Stimulated activated CD8-positive, alpha-beta memory T cell treated with anti-CD3 and anti-CD28 coated beads, Interleukin-15, amount 100 ng/mL, for 4 hours (primary cell): Measurements from ENCODE around the gene PSAP.
"Not testable (repeated sequence)": the region's sequence is repeated elsewhere in the genome, so short reads cannot be mapped to it uniquely, and the experiment has no call there.

ENCODE experiments used
- DNase-seq, 2 donors: peaks; one replicate each; pipeline ENCODE4 v3.0.0-alpha.2; 2020; ENCODE audit warnings: low read depth in 2 of 2

PSAP gene

DNA sequence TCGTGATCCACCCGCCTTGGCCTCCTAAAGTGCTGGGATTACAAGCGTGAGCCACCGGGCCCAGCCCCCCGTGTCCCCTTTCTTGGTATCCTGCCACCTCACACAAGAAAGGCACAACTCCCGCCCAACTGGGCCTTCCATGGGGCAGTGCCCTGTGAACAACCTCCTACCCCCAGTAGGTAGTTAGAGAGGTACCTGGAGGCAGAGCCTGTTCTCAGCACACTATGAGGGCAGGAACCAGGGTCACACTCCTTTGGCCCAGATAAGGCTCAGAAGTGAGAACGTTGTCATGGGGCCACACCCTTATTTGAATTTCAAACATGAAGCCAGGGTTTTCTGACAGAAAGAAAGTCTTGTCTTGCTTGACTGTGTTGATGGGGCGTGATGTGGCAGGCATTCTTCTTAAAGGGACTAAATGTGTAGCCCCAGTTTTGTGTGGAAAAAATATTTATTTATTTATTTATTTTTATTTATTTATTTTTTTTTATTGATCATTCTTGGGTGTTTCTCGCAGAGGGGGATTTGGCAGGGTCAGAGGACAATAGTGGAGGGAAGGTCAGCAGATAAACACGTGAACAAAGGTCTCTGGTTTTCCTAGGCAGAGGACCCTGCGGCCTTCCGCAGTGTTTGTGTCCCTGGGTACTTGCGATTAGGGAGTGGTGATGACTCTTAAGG lies 23.8 kb upstream of the PSAP start:
- not testable (repeated sequence) for DNase-seq

DNA sequence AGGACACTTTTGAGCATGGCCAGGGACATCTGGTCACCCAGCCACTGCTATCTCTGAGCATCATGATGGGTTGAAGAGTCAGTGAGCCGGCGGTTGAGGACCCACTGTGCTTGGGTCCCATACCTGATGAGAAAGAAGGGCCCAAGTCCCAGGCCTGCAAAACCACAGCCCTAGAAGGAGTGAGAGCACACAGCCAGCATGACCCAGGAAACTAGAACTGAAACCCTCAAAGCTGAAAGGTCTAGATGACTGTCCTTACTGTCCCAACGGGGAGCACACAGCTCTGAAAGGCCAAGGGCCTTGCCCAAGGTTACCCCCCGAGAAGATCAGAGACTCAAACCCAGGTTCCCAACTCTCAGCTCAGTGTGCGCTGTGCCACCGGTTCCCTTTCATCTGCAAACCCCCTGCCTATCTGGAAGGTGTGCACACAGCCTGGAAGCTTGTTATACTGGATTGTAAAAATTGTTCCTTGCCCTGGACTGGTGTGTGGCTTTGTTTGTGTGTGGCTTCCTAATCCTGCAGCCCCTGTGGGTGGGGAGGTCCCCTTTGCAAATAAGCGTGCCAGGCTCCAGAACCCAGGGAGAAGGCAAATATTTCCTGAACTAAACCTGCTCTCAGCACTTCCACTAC lies 22.6 kb upstream of the PSAP start:
- no peak for DNase-seq

DNA sequence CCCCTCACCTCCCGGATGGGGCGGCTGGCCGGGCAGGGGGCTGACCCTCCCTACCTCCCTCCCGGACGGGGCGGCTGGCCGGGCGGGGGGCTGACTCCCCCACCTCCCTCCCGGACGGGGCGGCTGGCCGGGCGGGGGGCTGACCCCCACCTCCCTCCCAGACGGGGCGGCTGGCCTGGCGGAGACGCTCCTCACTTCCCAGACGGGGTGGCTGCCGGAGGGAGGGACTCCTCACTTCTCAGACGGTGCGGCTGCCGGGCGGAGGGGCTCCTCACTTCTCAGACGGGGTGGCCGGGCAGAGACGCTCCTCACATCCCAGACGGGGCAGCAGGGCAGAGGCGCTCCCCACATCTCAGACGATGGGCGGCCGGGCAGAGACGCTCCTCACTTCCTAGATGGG lies 18.6 kb upstream of the PSAP start:
- not testable (repeated sequence) for DNase-seq

DNA sequence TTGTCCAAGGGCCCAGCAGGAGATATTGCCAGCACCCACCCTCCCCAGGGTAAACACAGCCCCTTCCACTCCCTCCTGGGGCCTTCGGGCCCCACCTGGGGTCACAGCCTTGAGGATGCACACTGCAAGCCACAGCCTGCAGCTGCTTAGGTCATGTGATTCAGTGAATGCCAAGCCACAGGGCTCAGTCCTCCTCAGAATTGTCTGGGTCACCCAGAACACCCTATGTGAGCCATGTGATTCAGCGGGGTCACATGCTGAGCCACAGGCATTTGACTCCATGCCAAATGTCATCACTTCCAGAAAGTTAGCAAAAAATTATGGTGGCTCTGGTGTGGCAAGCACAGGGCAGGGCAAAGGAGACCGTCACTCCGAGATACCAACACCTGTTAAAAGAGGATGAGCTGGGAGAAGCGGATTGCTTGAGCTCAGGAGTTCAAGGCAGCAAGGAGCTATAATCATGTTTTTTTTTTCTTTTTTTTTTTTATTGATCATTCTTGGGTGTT lies 17.2 kb upstream of the PSAP start:
- DNase-seq = no peak

DNA sequence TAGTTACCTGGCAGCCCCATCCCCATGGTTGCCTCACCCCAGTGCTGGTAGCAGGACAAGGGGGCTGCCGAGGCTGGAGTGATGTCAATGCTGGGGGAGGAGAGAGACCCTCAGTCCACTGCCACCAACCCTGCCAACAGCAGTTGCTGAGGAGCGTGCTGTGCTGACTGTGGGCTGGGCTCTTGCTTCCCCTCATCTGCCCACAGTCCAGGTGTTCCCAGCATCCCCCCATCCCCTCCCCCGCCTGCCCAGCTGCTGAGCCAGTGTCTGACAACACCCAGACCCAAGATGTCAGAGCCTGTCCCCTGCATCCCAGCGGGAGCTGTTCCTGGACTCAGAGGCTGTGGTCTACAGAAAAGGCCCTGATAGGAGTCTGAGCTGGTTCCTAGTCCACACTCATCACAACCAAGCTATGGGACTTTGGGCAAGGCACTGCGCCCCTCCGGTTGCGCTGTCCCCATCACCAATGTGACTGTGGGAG lies 14.6 kb upstream of the PSAP start:
- DNase-seq = no peak

DNA sequence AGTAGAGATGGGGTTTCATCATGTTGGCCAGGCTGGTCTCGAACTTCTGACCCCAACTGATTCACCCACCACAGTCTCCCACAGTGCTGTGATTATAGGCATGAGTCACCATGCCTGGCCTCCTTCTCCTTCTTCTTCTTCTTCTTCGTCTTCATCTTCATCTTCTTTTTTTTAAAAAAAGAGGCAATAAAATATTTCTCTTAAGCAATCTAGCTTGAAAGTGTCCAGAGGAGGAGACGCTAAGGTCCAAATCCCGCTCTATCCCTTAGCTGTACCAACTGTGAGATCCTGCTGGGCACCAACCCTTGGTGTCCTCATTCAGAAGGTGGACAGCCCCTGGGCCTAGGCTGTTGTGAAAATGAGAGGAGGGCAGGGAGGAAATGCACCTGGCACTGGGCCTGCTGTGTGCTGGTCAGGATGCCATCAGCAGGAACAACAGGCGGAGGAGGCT lies 13.9 kb upstream of the PSAP start:
- DNase-seq = no peak

DNA sequence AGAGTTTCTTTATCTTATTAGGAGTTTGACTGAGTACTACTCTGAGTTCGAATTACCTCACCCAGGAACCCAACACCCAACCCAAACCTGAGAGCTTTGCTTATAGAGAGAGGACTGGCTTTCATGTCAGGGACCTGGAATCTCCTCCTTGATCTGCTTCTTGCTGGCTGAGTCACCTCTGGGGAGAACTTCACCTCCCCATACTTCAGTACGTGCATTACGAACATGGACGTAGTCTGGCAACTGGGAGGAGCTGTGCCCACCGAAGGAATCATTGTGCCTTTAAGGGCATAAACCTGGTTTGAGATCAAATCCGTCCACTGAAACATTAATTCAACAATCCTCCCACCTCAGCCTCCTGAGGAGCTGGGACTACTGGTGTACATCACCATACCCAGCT lies 12.2 kb upstream of the PSAP start:
- DNase-seq = no peak

DNA sequence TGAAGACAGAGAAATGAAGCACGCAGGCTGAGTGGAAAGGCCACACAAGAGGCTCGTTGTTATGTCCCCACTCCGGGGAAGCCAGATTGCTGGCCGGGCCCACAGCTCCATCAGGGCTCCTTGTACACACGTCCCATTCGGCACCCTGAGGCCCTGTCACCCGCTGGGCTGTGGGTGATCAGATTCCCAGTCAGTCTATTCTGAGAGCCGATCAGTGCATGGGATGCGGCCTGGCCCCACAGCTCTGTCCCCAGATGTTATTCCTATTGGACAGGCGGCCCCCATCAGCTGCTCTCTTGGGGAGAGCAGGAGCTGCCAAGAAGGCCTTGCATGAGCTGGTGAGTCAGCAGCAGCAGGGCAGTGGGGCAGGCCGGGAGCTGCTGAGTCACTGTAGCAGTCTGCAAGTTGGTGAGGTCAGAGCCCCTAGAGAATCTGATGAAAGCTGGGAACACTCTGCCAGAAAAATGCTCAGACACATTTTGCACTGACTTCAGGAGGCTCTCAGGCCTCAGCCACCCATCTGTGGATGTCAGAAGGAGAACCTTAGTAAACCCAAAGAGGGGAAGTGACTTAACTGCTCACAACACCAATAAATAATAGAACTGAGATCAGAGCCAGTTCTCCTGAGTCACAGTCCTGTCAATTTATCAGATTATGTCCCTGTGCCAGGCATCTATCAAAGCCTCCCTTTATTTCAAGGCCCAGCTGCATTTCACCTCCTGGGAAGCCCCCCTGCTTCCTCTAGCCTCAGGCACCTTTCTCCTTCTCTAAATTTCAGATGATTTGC lies 9.4 kb upstream of the PSAP start:
- DNase-seq = peak in 1 of 2 donors; percentile 16

DNA sequence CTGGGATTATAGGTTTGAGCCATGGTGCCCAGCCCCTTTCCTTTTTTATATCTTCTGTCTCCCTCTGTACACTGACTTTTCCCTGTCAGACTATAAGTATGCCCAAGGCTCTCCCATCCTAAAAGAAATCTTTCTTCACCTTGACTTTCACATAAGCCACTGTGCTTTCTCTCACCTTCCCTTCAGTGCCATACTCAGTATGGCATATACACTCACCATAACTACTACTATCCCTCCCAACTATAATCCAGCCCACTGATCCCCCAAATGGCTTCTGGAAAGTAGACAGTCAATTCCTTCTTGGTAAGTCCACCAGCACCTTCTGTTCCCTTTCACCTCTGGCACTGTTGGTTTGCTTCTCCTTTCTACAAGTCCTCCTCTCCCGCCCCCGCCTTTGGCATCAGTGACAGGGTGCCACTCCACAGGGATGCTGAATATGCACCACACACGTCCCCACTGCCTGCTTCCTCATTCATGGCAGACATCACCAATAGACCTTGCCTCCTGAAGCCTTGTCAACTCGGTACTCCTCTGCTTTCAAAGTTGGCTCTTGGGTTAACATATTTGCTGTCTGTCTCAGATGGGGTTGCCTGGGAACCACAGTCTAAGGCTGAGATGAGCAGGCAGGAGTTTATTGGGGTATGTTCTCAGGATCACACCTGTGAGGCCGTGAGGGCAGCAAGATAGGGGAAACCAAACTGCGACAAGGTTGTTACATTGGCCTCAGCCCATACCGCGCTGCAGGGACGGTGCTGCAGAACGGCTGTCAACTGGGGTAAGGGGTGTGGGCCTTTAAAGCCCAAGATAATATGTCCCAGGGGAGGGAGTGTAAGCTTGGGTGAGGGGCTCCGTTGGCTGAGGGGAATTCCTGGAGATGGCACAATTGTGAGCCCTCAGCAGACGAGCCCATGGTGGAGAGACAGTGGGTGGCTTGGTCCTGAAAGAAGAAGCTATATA lies 7.2 kb upstream of the PSAP start:
- no peak for DNase-seq

DNA sequence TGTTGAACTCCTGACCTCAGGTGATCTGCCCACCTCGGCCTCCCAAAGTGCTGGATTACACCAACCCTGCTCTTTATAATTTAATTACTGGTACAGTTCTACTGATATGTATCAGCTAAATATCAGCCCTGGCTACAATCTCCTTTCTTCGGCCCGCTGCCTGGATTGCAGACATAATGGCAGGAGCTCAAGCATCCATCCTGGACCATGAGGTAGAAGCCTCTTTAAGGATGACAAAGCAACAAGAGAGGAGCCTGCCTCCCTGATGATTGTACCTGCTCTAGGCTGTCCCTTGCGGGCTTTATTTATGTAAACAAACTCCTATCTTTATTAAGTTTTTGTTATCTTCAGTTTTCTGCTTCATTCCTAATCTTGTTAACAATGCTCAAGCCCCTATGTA lies 5.6 kb upstream of the PSAP start:
- no peak for DNase-seq

DNA sequence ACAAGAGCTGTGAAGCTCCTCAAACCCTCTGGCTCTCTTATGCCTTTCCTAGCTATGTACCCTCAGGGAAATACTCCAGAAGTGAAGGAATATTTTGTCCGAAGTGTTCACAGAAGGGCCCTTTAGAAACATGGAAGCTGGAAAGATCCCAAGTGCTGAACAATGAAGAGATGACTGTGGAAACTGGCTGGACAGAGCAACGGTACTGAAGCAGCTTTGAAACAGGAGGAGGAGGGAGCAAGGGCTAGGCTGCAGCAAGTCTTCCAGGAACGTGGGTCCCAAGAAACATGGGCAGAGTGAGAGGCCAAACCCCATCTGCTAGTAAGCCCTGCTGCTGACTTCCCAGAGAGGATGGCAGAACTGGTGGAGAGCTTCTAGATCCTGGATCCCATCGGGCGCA lies 3.0 kb upstream of the PSAP start:
- no peak for DNase-seq

DNA sequence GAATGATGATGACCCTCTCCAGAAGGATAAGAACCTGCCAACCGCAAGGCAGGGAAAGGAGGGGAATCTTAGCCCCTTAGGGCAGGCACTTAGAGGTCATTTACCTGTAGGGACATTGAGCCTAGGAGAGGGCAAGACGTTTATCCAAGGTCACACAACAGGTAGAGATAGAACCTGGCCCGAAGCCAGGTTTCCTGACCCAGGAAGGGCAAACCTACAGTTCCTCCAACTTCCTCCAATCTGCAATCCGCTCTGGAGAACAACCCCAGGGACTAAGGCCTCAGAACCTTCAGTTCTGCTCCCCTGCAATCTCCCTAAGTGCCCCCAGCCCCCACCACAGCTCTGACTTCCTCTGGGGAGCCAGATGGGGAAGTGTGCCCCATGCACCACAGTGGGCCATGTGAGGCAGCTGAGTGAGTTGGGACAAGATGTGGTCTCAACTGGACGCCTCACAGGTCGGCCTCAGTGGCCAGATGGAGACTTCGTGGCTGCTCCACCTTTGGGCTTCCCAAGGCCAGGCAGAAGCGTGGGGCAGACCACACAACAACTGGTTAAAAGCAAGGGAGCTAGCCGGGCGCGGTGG lies 1.4 kb upstream of the PSAP start:
- DNase-seq = no peak

DNA sequence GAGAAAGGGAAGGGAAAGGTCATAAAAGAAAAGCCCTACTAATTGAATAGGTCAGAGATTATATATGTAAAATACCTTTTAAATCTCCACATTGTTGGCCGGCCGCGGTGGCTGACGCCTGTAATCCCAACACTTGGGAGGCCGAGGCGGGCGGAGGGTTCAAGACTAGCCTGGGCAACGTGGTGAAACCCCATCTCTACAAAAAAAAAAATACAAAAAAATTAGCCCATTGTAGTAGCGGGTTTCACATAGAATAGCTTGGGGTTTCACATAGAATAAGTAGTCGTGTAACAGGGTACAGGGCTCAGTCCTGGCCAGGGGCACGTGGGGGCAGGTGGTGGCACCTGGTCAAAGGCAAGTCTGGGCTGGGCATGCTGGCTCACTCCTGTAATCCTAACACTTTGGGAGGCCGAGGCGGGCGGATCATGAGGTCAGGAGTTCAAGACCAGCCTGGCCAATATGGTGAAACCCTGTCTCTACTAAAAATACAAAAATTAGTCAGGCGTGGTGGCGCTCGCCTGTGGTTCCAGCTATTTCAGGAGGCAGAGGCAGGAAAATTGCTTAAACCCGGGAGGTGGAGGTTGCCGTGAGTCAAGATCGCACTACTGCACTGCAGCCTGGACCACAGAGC lies 529 bp upstream of the PSAP start:
- DNase-seq = not testable (repeated sequence)

DNA sequence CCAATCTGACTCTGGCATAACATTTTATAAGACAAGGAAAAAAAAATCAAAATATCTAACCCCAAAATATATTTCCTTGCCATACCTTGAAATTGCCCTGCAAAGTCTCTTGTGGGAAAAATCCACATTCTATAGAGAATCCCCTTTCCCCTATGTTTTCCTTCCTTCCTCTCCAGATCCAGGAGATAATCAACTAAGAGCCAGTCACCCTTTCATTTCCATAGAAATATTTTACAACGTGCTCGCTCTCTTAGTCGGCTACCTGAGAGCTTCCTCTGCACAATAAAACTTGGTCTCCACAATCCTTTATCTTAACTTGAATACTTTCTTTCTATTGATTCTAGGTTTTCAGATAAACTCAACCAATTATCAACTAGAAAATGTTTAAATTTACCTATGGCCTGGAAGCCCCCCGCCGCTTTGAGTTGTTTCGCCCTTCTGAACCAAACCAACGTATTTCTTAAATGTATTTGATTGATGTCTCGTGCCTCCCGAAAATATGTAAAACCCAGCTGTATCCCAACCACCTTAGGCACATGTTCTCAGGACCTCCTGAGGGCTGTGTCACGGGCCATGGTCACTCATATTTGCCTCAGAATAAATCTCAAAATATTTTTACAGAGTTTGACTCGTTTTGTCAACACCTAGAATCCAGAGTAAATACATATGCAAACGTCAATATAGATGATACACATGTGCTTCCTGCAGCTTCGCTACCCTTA lies 869 bp downstream of the PSAP start:
- DNase-seq = no peak

DNA sequence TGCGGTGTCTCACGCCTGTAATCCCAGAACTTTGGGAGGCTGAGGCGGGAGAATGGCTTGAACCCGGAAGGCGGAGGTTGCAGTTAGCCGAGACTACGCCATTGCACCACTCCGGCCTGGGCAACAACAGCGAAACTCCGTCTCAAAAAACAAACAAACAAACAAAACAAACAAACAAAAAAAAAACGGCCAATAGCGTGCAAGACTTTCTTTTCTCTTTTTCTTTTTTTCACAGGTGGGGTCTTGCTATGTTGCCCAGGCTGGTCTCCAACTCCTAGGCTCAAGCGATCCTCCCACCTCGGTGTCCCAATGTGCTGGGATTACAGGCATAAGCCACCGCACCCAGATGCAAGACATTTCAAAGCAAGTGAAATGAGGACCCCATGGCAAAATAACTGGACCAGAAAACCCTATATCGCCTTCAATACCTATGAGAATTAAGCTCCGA lies 1.6 kb downstream of the PSAP start:
- no peak for DNase-seq

DNA sequence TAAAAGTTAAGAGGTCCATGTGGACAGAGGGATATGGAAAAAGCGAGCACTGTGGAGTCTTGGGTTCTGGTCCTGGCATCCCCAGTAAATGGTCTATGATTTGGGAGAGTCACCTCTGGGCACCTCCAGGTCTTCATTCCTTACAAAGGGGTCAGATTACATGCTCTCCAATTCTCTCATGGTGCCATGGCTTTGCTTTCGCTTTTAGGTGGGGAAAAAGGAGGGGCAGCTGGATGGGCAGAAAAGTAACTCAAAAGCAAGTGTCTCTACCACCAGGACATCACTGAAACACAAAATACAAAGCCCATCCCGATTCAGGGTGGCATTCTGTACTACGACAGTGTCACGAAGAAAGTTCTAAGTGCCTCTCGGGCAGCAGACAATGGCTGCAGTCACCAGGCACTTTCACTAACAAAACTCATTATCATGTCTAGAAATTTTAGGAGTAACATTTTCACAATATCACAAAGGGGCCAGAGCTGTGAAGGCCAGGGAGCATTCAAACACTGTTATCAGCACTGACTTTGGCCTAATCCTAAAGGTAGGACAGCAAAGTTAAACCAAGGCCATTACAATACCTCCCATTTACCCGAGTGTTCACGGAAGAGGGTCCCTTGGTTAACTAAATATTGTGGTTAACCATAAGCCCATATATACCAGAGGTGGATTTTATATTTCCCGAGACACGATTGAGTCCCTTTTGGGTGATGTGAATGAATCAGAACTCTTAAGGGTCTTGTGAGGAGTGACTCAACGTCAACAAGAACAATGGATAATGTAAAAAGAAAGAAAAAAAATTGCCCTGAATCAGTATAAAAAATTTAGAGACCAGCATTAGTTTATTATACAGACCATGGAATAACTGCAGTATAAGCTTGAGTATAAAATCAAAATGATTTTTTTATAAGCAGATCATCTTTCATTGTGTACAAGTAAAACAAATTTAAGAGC lies 2.5 kb downstream of the PSAP start:
- no peak for DNase-seq

DNA sequence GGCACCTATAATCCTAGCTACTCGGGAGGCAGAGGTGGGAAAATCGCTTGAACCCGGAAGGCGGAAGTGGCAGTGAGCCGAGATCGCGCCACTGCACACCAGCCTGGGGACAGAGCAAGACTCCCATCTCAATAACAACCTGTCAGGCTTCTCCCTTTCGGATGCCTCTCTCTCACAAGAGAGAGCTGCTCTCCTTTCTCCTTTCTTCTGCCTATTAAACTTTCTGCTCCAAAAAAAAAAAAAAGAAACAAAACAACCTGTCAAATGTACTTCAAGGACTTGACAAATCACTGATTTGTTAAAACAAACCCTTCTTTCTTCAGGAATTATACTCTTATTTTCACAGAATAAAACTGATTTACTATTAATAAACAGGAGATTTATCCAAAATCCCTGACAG lies 3.6 kb downstream of the PSAP start:
- no peak for DNase-seq

DNA sequence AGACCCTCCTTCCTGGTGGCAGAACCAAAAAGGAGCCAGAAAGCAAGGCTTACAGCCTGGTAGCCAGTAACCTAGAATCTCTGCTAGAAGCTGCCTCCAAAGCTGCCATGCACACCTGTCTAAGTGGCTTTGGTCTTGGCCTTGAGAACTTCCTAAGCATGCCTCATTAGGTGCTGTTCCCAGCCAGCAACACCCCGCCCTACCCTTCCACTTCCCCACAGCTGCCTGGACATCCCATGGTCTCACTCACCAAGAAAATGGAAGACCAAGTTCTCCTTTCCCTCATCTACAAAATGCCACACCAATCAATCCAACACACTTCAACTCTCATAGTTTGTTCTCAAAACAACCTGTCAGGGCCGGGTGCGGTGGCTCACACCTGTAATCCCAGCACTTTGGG lies 4.2 kb downstream of the PSAP start:
- no peak for DNase-seq
